HPDE6-E6E7 (cell line): ENCODE data around the gene UST.
"Not testable (repeated sequence)": the region's sequence is repeated elsewhere in the genome, so short reads cannot be mapped to it uniquely, and the experiment has no call there.

Experiments used
- DNase-seq: peaks from one replicate; pipeline ENCODE4 v3.0.0; 2011; ENCODE audit warnings: missing footprints; ENCODE audit errors: extremely low spot score

Gene UST

GRCh38 chr6:148836751-148837150 is 89.9 kb downstream of the UST start:
- no peak for DNase-seq

DNA sequence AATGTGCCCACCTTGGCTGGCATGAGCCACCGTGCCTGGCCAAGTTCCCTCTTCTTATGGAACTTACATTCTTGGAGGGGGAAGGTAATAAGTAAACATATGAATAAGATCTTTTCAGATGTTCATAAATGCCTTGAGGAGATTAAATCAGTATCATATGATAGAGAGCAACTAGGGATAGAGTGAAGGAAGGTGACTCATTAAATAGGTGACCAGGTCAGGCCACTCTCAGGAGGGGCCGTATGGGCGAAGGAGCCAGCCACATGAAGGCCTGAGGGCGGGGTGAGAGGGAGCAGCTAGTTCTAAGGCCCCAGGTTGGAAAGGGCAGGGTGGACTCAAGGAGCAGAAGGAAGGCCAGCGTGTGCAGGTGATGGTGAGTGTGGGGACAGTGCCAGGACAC is 91.1 kb downstream of the UST start:
- DNase-seq, result no peak

- DNase-seq, result no peak
Observed at GRCh38 chr6:148839044-148839443, 92.2 kb downstream of the UST start.

DNA sequence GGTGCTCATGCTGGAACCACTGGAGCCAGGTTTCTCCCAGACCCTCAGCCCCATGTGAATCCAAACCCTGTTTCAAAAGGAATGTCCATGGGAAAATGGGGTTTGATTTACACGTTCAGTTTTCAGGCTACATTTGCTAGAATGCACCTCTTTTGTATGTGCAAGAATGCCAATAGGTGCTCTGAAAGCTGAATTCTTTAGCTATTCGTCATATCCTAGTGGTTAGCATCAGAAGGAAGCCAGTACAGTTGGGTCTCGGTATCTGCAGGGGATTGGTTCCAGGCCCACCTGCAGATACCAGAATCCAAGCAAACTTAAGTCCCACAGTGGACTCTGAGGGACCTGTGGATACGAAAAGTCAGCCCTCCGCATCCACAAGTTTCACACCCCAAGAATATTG is 93.4 kb downstream of the UST start:
- peak; percentile 25 for DNase-seq

- DNase-seq, result no peak
Observed at GRCh38 chr6:148842296-148843019, 95.6 kb downstream of the UST start.

DNA sequence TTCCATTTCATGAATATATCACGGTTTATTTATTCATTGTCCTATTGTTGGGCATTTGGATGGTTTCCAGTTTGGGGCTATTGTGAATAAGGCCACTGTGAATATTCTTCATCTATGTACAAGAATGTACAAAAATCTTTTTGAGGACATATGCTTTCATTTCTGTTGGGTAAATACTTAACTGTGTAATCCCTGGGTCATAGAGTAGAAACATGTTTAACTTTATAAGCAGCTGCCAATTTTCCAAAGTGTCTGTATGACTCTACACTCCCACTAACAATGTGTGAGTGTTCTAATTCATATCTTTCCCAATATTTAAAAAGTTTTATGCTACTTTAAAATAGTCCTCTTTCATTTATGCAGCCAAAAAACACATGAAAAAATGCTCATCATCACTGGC is 98.6 kb downstream of the UST start:
- DNase-seq, result no peak

DNA sequence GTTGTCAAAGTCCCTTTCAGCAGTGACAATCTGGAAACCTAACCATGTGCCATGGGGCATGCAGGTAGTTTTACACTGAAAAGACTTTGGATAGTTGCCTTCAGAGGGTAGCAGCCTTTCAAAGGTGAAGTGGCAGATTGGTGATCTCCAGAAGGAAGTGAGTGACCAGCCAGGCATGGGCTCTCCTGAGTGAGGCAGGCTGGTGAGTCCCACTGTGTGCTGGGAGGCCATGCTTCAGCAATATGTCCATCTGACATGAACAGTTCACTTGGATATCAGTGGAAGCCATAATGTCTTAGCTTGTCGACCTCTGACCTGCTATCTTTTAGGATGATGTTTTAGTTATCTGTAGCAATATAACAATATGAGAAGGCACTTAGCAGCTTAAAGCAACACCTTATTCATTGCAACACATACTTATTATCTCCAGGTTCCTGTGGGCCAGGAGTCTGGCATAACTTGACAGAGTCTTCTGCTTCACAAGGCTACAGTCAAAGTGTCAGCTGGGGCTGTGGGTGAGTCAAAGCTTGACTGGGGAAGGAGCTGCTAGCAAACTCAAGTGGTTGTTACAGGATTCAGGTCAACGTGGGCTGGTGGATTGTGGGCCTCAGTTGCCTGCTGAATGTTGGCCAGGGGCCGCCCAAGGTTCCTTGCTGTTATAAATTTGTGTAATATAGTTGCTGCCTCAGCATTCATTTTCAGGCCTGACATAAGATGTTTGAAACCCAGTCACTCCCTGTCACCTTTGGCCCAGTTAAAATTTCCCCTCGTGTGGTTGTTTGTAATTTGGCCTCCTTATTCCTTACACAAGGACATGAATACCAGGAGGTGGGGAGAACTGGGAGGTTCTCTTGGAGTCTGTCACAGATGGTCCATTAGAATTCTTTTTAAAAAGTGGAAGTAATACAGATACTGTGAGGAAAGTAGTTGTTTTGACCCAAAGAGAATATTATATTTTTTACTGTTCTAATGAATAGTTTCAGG is 100.2 kb downstream of the UST start:
- no peak for DNase-seq

GRCh38 chr6:148848915-148849314 is 102.1 kb downstream of the UST start:
- no peak for DNase-seq

DNA sequence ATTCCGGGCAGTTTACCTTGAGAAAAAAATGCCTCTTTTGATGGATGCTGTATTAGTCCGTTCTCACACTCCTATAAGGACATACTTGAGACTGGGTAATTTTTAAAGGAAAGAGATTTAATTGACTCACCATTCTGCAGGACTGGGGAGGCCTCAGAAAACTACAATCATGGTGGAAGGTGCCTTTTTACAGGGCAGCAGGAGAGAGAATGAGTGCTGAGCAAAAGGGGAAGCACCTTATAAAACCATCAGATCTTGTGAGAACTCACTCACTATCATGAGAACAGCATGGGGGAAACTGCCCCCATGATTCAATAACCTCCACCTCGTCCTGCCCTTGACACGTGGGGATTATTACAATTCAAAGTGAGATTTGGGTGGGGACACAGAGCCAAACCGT is 102.6 kb downstream of the UST start:
- not testable (repeated sequence) for DNase-seq

- DNase-seq, result no peak
Observed at GRCh38 chr6:148850964-148851363, 104.1 kb downstream of the UST start.

DNA sequence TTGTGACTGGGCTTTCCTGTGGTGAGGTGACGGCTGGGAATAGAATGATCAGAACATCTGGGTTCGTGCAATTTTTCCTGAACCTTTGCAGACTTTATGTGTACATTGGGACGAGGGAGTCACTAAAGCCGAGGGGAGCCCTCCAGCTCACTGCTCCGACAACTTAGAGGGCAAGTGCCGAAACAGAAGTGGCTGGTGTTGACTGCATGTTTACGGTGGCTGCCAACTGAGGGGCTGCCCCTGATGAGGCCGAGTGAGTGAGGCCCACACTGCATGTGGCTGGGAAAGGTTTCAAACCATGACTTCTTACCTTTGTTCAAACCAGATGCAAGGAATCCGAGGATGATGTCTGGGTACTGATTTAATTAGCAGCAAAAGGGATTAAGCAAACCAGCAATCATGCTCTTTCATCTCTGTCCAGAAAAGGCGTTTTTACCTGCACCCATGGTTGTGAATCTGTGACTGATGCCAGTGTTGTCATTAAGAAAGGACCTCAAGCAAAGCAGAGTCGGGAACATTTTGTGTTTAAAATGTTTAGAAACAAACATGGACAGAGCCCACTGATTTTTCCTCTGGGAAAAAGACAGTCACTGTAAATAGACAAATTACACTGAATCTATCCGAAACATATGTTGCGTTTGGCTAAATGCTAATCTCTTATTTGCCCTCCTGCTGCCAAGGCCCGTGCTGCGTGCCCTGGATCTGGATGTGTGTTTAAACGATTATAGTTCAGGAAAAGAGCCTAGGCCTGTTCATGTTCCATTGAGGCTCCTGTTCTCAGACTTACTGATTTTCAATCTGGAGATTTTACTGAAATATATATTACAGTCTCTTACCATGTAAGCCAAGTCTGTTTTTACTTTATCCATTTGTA is 105.1 kb downstream of the UST start:
- no peak for DNase-seq

GRCh38 chr6:148852688-148853087 is 105.9 kb downstream of the UST start:
- DNase-seq, result no peak

DNA sequence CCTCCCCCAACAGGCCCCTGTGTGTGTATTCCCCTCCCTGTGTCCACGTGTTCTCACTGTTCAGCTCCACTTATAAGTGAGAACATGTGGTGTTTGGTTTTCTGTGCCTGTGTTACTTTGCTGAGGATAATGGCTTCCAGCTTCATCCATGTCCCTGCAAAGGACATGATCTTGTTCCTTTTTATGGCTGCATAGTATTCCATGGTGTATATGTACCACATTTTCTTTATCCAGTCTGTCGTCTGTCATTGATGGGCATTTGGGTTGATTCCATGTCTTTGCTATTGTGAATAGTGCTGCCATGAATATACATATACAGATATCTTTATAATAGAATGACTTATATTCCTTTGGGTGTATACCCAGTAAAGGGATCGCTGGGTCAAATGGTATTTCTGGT is 106.3 kb downstream of the UST start:
- not testable (repeated sequence) for DNase-seq

DNA sequence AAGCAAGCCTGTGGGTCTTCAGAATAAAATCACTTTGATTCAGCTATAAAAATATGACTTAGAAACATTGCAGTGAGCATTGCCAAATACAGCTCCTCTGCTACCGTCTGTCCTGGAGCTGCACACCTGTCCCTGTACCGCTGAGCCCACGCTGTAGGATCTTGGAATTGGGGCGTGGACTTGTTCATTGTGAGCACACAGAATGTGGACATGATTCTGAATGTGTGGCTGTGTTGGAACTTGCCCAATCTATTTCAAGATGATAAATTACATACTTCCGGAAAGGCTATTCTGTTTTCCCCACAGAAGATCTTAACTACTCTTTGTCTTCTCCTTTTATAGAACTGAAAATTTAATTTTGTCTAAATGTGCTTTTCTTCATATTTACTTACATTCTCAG is 107.3 kb downstream of the UST start:
- peak; percentile 54 for DNase-seq

DNA sequence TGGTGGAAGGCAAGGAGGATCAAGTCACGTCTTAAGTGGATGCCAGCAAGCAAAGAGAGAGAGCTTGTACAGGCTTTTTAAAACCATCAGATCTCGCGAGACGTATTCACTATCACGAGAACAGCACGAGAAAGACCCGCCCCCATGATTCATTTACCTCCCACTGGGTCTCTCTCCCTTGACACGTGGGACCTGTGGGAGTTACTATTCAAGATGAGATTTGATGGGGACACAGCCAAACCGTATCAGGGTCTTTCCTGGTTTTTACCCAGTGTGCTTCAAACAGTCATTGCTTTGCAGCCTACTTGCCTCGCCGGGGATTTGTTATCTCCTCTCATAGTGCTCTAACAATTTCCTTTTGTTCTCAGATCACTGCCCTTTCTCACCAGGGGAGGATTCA is 108.2 kb downstream of the UST start:
- no peak for DNase-seq

DNA sequence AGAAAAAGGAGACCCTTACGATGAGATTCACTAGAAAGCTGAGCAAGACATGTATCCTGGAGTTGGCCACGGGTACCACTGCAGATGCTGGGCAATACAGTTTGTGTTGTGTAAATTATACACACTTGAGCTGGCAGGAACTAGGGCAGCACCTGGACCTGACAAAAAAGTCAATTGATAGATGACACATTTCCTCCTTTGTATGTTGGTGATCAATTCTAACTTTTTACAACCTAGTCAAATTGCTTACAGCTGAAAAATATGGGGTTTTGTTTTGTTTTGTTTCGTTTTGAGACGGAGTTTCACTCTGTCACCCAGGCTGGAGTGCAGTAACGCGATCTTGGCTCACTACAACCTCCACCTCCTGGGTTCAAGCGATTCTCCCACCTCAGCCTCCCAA is 108.9 kb downstream of the UST start:
- DNase-seq, result no peak

GRCh38 chr6:148857798-148858390 is 111.1 kb downstream of the UST start:
- no peak for DNase-seq

GRCh38 chr6:148864132-148864531 is 117.3 kb downstream of the UST start:
- not testable (repeated sequence) for DNase-seq

- DNase-seq, result no peak
Observed at GRCh38 chr6:148864941-148865340, 118.1 kb downstream of the UST start.

- no peak for DNase-seq
Observed at GRCh38 chr6:148866657-148867268, 119.9 kb downstream of the UST start.

GRCh38 chr6:148867862-148868261 is 121.0 kb downstream of the UST start:
- no peak for DNase-seq
